GM06990 (cell line): Measurements from ENCODE around the gene BIN2.
"Not testable (repeated sequence)": the region's sequence is repeated elsewhere in the genome, so short reads cannot be mapped to it uniquely, and the experiment has no call there.

Experiments
- DNase-seq: peaks from one replicate; pipeline ENCODE4 v3.0.0-alpha.2; 2011; ENCODE audit not compliant: insufficient read length; ENCODE audit errors: extremely low read depth
- H3K27me3 ChIP-seq: replicated peaks from 2 replicates; pipeline ENCODE4 v1.6.0; 2011; ENCODE audit warnings: low read length; ENCODE audit not compliant: control insufficient read depth, insufficient read depth
- H3K36me3 ChIP-seq: 2 replicates; pipeline ENCODE4 v1.5.1; 2011; ENCODE audit warnings: low read length; ENCODE audit not compliant: control insufficient read depth, insufficient read depth
- H3K4me3 ChIP-seq: replicated peaks from 2 replicates; pipeline ENCODE4 v1.5.1; 2011; ENCODE audit warnings: low read depth, mild to moderate bottlenecking, control low read depth, low read length
- CTCF ChIP-seq: IDR thresholded peaks from 2 replicates; pipeline ENCODE4 v1.5.1; 2011; ENCODE audit warnings: low read length, control low read depth, mild to moderate bottlenecking, inconsistent platforms; ENCODE audit not compliant: insufficient read depth, poor library complexity, severe bottlenecking

Gene BIN2

GRCh38 chr12:51262758-51263177, 61.2 kb downstream of the BIN2 start:
- no peak overlapping the region for H3K4me3 ChIP-seq
- DNase-seq, result no peak
- H3K36me3 ChIP-seq, result no peaks in the 10 kb centered on the region
- H3K27me3 ChIP-seq, result no peaks in the 10 kb centered on the region
- peak; percentile 38 for TF ChIP-seq CTCF

- not testable (repeated sequence) for H3K27me3 ChIP-seq, H3K36me3 ChIP-seq, DNase-seq, H3K4me3 ChIP-seq
Observed at GRCh38 chr12:51259600-51259999, 64.4 kb downstream of the BIN2 start.

GRCh38 chr12:51254536-51254935, 69.4 kb downstream of the BIN2 start:
- H3K36me3 ChIP-seq, result no peaks in the 10 kb centered on the region
- TF ChIP-seq CTCF, result no peak
- no peak for DNase-seq
- no peak overlapping the region for H3K4me3 ChIP-seq
- H3K27me3 ChIP-seq, result no peaks in the 10 kb centered on the region

GRCh38 chr12:51253276-51253675, 70.7 kb downstream of the BIN2 start:
- H3K36me3 ChIP-seq, result no peaks in the 10 kb centered on the region
- TF ChIP-seq CTCF, result no peak
- H3K27me3 ChIP-seq, result no peaks in the 10 kb centered on the region
- no peak for DNase-seq
- H3K4me3 ChIP-seq, result no peak overlapping the region

GRCh38 chr12:51247523-51248206, 76.3 kb downstream of the BIN2 start:
- Histone ChIP-seq H3K36me3 (no peaks in the 10 kb centered on the region; the same call in none of the 2 replicates), H3K4me3 (no peak overlapping the region), H3K27me3 (no peaks in the 10 kb centered on the region)
- no peak for DNase-seq
- no peak for TF ChIP-seq CTCF

- H3K36me3 ChIP-seq, result peaks cover 6% of the 10 kb centered on the region
- no peak for DNase-seq
- no peak overlapping the region for H3K4me3 ChIP-seq
- no peaks in the 10 kb centered on the region for H3K27me3 ChIP-seq
- no peak for TF ChIP-seq CTCF
Observed at GRCh38 chr12:51246254-51246853, 77.6 kb downstream of the BIN2 start.
